ENCODE measurements around the gene ACY1.

- TF ChIP-seq CTCF (IDR thresholded peaks at IDR 0.05) (no peak), POLR2A (IDR thresholded peaks at IDR 0.05) (no peak)
Observed at GRCh38 chr3:51957520-51958205, 25.7 kb upstream of the ACY1 start.
